IMR-90 (cell line): Measurements from ENCODE around the gene C2orf49. TPM values are rescaled to one million over a fixed set of nuclear protein-coding genes. Genes with fewer than 3 reads are reported as not detected.

Source experiments
- ATAC-seq: fragments of 200-7000 bp; cut with Tn5 transposase; 2 replicates; pipeline ENCODE4 v1.9.1; 2020; ENCODE audit warnings: low read depth, mild to moderate bottlenecking, moderate library complexity
- BruUV-seq: library from RNA; stranded (reverse); fragments of 400-500 nt; replicated peaks from 2 replicates; lab custom pipeline; 2021; lab: Mats Ljungman, UMichigan
- CTCF ChIA-PET: fragments of 300-600 bp; formaldehyde crosslinking; extraction: SDS; loops from one replicate; lab custom pipeline; 2021; ENCODE audit warnings: antibody characterized with exemption; lab: Yijun Ruan, JAX
- POLR2A ChIA-PET: fragments of 300-600 bp; sonication (Branson Sonifier 250); formaldehyde crosslinking; loops from one replicate; lab custom pipeline; 2022; ENCODE audit warnings: antibody characterized with exemption; ENCODE audit not compliant: unreplicated experiment; lab: Charles Lee
- DNase-seq: peaks from one replicate; pipeline ENCODE4 v3.0.0; 2013
- H2AFZ ChIP-seq: replicated peaks from 2 replicates; pipeline ENCODE3; 2013; ENCODE audit warnings: low read length, mild to moderate bottlenecking; ENCODE audit not compliant: poor library complexity
- H2AK5ac ChIP-seq: 2 replicates; pipeline ENCODE4 v1.6.1; 2013; ENCODE audit warnings: low read depth, low read length, inconsistent platforms
- H2AK9ac ChIP-seq: replicated peaks from 2 replicates; pipeline ENCODE3; 2013; ENCODE audit warnings: mild to moderate bottlenecking, low read depth, low read length, moderate library complexity; ENCODE audit not compliant: poor library complexity
- H2BK120ac ChIP-seq: 2 replicates; pipeline ENCODE4 v1.6.1; 2013; ENCODE audit warnings: low read depth, low read length, inconsistent platforms
- H2BK15ac ChIP-seq: 3 replicates; pipeline ENCODE4 v1.6.1; 2013; ENCODE audit warnings: low read depth, low read length, inconsistent platforms
- H2BK20ac ChIP-seq: 2 replicates; pipeline ENCODE4 v1.6.1; 2013; ENCODE audit warnings: low read depth, mild to moderate bottlenecking, inconsistent platforms, low read length, moderate library complexity
- H2BK5ac ChIP-seq: 2 replicates; pipeline ENCODE4 v1.6.1; 2013; ENCODE audit warnings: mild to moderate bottlenecking, low read depth, low read length, inconsistent platforms; ENCODE audit not compliant: poor library complexity, severe bottlenecking
- H3K14ac ChIP-seq: replicated peaks from 2 replicates; pipeline ENCODE4 v1.6.1; 2013; ENCODE audit warnings: low read depth, low read length, inconsistent platforms
- H3K18ac ChIP-seq: 2 replicates; pipeline ENCODE4 v1.6.1; 2013; ENCODE audit warnings: low read depth, low read length, control low read depth
- H3K23ac ChIP-seq: 2 replicates; pipeline ENCODE4 v1.6.1; 2013; ENCODE audit warnings: low read depth, low read length, inconsistent platforms
- H3K27ac ChIP-seq: 2 replicates; pipeline ENCODE4 v1.5.1; 2013; ENCODE audit warnings: mild to moderate bottlenecking, control low read depth, low read length; ENCODE audit not compliant: insufficient read depth
- H3K27me3 ChIP-seq: 2 replicates; pipeline ENCODE4 v1.6.1; 2013; ENCODE audit warnings: low read length; ENCODE audit not compliant: control insufficient read depth, insufficient read depth
- H3K36me3 ChIP-seq: 2 replicates; pipeline ENCODE4 v1.6.1; 2013; ENCODE audit warnings: low read length, mixed read lengths; ENCODE audit not compliant: control insufficient read depth, insufficient read depth
- H3K4ac ChIP-seq: 2 replicates; pipeline ENCODE4 v1.6.1; 2013; ENCODE audit warnings: low read depth, low read length, inconsistent platforms
- H3K4me1 ChIP-seq: 2 replicates; pipeline ENCODE4 v1.6.1; 2013; ENCODE audit warnings: low read length, mixed read lengths; ENCODE audit not compliant: control insufficient read depth, insufficient read depth
- H3K4me2 ChIP-seq: 2 replicates; pipeline ENCODE4 v1.6.1; 2013; ENCODE audit warnings: low read depth, mild to moderate bottlenecking, control low read depth, low read length, moderate library complexity
- H3K4me3 ChIP-seq: 2 replicates; pipeline ENCODE4 v1.5.1; 2013; ENCODE audit warnings: low read depth, mild to moderate bottlenecking, control low read depth, low read length, moderate library complexity; ENCODE audit not compliant: insufficient read depth
- H3K56ac ChIP-seq: 2 replicates; pipeline ENCODE4 v1.6.1; 2013; ENCODE audit warnings: low read length, inconsistent platforms; ENCODE audit not compliant: insufficient read depth; ENCODE audit errors: extremely low read depth
- H3K79me1 ChIP-seq, 2 experiments: 2 replicates each; pipeline ENCODE4 v1.6.1; 2013; ENCODE audit warnings: low read length in 2 of 2, inconsistent platforms in 1 of 2, low read depth in 1 of 2
- H3K9ac ChIP-seq: 2 replicates; pipeline ENCODE4 v1.6.1; 2013; ENCODE audit warnings: low read depth, low read length, control low read depth
- H3K9me1 ChIP-seq: 2 replicates; pipeline ENCODE4 v1.6.1; 2013; ENCODE audit warnings: low read length, inconsistent platforms; ENCODE audit not compliant: insufficient read depth
- H3K9me3 ChIP-seq: 2 replicates; pipeline ENCODE4 v1.6.1; 2013; ENCODE audit warnings: low read length; ENCODE audit not compliant: control insufficient read depth, insufficient read depth
- H4K20me1 ChIP-seq: 2 replicates; pipeline ENCODE4 v1.6.1; 2013; ENCODE audit warnings: low read length, inconsistent platforms; ENCODE audit not compliant: insufficient read depth
- H4K5ac ChIP-seq: 2 replicates; pipeline ENCODE4 v1.6.1; 2013; ENCODE audit warnings: mild to moderate bottlenecking, low read depth, low read length, control low read depth
- H4K8ac ChIP-seq, 2 experiments: 2 replicates each; pipeline ENCODE4 v1.6.1; 2013; ENCODE audit warnings: low read depth in 2 of 2, low read length in 2 of 2, control low read depth in 1 of 2, inconsistent platforms in 1 of 2
- H4K91ac ChIP-seq: 2 replicates; pipeline ENCODE4 v1.6.1; 2013; ENCODE audit warnings: low read depth, low read length, inconsistent platforms; ENCODE audit not compliant: insufficient read depth
- BHLHE40 ChIP-seq: fragments of 150-350 bp; IDR thresholded peaks from 2 replicates; pipeline ENCODE4 v1.6.1; 2016; ENCODE audit warnings: mild to moderate bottlenecking, low read depth, low read length
- CEBPB ChIP-seq: IDR thresholded peaks from 2 replicates; pipeline ENCODE4 v1.6.1; 2012; ENCODE audit warnings: low read depth, low read length, improper control_type of control experiment
- CHD1 ChIP-seq: IDR thresholded peaks from 2 replicates; pipeline ENCODE4 v1.6.1; 2012; ENCODE audit warnings: low read depth, low read length, improper control_type of control experiment
- FOS ChIP-seq: fragments of 150-350 bp; IDR thresholded peaks from 2 replicates; pipeline ENCODE4 v1.6.1; 2016; ENCODE audit warnings: low read depth, low read length
- MAFK ChIP-seq: IDR thresholded peaks from 2 replicates; pipeline ENCODE4 v1.6.1; 2012; ENCODE audit warnings: low read depth, low read length, improper control_type of control experiment
- MAZ ChIP-seq: IDR thresholded peaks from 2 replicates; pipeline ENCODE4 v1.6.1; 2012; ENCODE audit warnings: low read depth, mild to moderate bottlenecking, low read length, improper control_type of control experiment, moderate library complexity, borderline replicate concordance
- MXI1 ChIP-seq: IDR thresholded peaks from 2 replicates; pipeline ENCODE4 v1.6.1; 2012; ENCODE audit warnings: low read depth, mild to moderate bottlenecking, low read length, moderate library complexity, borderline replicate concordance
- NFE2L2 ChIP-seq: fragments of 150-350 bp; IDR thresholded peaks from 2 replicates; pipeline ENCODE4 v1.6.1; 2016; ENCODE audit warnings: low read depth, mild to moderate bottlenecking, low read length
- POLR2A ChIP-seq: IDR thresholded peaks from 2 replicates; pipeline ENCODE4 v1.6.1; 2012; ENCODE audit warnings: mild to moderate bottlenecking, low read depth, low read length
- RAD21 ChIP-seq: IDR thresholded peaks from 2 replicates; pipeline ENCODE4 v1.6.1; 2012; ENCODE audit warnings: low read length, improper control_type of control experiment
- RCOR1 ChIP-seq: IDR thresholded peaks from 2 replicates; pipeline ENCODE4 v1.6.1; 2012; ENCODE audit warnings: mild to moderate bottlenecking, low read length, improper control_type of control experiment; ENCODE audit not compliant: insufficient replicate concordance
- RFX5 ChIP-seq: IDR thresholded peaks from 2 replicates; pipeline ENCODE4 v1.8.0; 2012; ENCODE audit warnings: low read depth, mild to moderate bottlenecking, low read length, moderate library complexity
- SMC3 ChIP-seq: fragments of 150-350 bp; IDR thresholded peaks from 2 replicates; pipeline ENCODE4 v1.6.1; 2016; ENCODE audit warnings: low read depth, mild to moderate bottlenecking, antibody characterized with exemption, low read length, moderate library complexity
- WGBS, 2 experiments: methylation state at CpG; one replicate each; pipeline versions ENCODE4 v1.1.5 to v1.1.7; 2013; ENCODE audit warnings: missing lambda C conversion rate in 2 of 2; ENCODE audit not compliant: insufficient read length in 1 of 2; ENCODE audit errors: extremely low coverage in 2 of 2; 5-methylcytosine and 5-hydroxymethylcytosine counted together
- dilution Hi-C: fragments of 300-500 bp; cut with HindIII; formaldehyde crosslinking; loops from one replicate; pipeline ENCODE4 v1.14.3; 2018; ENCODE audit warnings: low sequenced_read_pairs; ENCODE audit not compliant: unreplicated experiment
- in situ Hi-C: fragments of 300-500 bp; cut with MboI; formaldehyde crosslinking; loops from 3 replicates; pipeline ENCODE4 v1.14.3; 2019; ENCODE audit warnings: low sequenced_read_pairs, inconsistent platforms, mixed read lengths
- intact Hi-C: fragments of 100-400 bp; cut with micrococcal nuclease; formaldehyde crosslinking; loops from 2 replicates; pipeline ENCODE4 v1.10.0; 2022
- polyA plus RNA-seq, 3 experiments: library from polyadenylated mRNA; depleted of rRNA; stranded (reverse); fragments of >200 nt; gene quantifications; 2 replicates each; pipeline ENCODE4 v1.2.3, GENCODE V29; 2012; ENCODE audit warnings: low replicate concordance in 1 of 3
- total RNA-seq: library from RNA; depleted of rRNA; stranded (reverse); fragments of >200 nt; gene quantifications from 2 replicates; pipeline ENCODE4 v1.2.3, GENCODE V29; 2012
- TF ChIP-seq, protein P1 (sequence below): fragments of 150-350 bp; IDR thresholded peaks from 2 replicates; pipeline ENCODE4 v1.6.1; 2017; ENCODE audit warnings: mild to moderate bottlenecking, antibody characterized with exemption, low read length, low read depth
- TF ChIP-seq, protein P2 (sequence below): fragments of 150-350 bp; IDR thresholded peaks from 2 replicates; pipeline ENCODE4 v1.6.1; 2016; ENCODE audit warnings: low read depth, mild to moderate bottlenecking, low read length, moderate library complexity, borderline replicate concordance
- TF ChIP-seq, protein P3 (sequence below): conservative IDR thresholded peaks from 2 replicates; pipeline ENCODE4 v1.5.1; 2012; ENCODE audit warnings: mild to moderate bottlenecking, low read depth, low read length, improper control_type of control experiment

C2orf49 gene
- total and polyA plus RNA-seq, 2 of the 4 experiments (the other 2 are of a cell fraction) = 3.8 to 8.5 TPM

DNA sequence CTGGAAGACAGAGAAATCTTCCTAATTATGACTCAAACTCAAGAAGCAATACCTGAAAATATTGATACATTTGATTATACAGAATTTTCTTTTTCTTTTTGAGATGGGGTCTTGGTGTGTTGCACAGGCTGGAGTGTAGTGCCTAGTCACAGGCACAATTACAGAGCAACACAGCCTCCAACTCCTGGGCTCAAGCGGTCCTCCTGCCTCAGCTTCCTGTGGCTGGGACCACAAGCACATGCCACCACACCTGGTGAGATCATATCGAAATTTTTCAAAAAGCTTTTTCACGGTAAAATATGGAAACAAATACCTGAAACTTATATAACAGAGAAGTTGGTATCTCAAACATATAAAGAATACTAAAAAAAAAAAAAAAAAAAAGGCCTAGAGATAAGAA lies 35.7 kb upstream of the C2orf49 start:
- Histone ChIP-seq H3K18ac (no peak overlapping the region), H3K23ac (no peak overlapping the region), H2BK120ac (no peak overlapping the region), H3K14ac (no peak overlapping the region), H2BK15ac (no peak overlapping the region), H3K4ac (no peak overlapping the region), H3K27ac (no peak overlapping the region), H4K91ac (no peak overlapping the region), H3K56ac (no peak overlapping the region), H3K9me1 (0 out of 2 replicates have a peak, but pooled peaks cover 7% of the 10 kb centered on the region), H3K9me3 (no peaks in the 10 kb centered on the region), H2BK5ac (no peak overlapping the region), H3K79me1 (peaks cover 6 to 29% of the 10 kb centered on the region in 2 experiments; a peak in 3 of 4 replicates), H2BK20ac (no peak overlapping the region), H2AFZ (no peak overlapping the region), H4K5ac (no peak overlapping the region), H2AK9ac (no peak overlapping the region), H3K4me2 (no peak overlapping the region), H3K27me3 (no peaks in the 10 kb centered on the region), H3K36me3 (peaks cover 7% of the 10 kb centered on the region), H4K20me1 (peaks cover 8% of the 10 kb centered on the region; the same call in 1 of the 2 replicates), H3K9ac (no peak overlapping the region), H2AK5ac (no peak overlapping the region), H4K8ac (no peak overlapping the region), H3K4me3 (no peak overlapping the region), H3K4me1 (no peaks in the 10 kb centered on the region; the same call in 1 of the 2 replicates)
- ATAC-seq (no peak), DNase-seq (no peak)
- in situ Hi-C loops = no loop called here
- POLR2A ChIA-PET = no interaction called here
- TF ChIP-seq CEBPB (no peak), BHLHE40 (no peak), RCOR1 (no peak), MAFK (no peak), MXI1 (no peak), RAD21 (no peak), SMC3 (no peak), RFX5 (no peak), NFE2L2 (no peak), CHD1 (no peak), POLR2A (no peak), MAZ (no peak), FOS (no peak)
- TF ChIP-seq, protein P1, sequence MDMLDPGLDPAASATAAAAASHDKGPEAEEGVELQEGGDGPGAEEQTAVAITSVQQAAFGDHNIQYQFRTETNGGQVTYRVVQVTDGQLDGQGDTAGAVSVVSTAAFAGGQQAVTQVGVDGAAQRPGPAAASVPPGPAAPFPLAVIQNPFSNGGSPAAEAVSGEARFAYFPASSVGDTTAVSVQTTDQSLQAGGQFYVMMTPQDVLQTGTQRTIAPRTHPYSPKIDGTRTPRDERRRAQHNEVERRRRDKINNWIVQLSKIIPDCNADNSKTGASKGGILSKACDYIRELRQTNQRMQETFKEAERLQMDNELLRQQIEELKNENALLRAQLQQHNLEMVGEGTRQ = no peak
- TF ChIP-seq, protein P2, sequence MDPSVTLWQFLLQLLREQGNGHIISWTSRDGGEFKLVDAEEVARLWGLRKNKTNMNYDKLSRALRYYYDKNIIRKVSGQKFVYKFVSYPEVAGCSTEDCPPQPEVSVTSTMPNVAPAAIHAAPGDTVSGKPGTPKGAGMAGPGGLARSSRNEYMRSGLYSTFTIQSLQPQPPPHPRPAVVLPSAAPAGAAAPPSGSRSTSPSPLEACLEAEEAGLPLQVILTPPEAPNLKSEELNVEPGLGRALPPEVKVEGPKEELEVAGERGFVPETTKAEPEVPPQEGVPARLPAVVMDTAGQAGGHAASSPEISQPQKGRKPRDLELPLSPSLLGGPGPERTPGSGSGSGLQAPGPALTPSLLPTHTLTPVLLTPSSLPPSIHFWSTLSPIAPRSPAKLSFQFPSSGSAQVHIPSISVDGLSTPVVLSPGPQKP = no peak
- TF ChIP-seq, protein P3, sequence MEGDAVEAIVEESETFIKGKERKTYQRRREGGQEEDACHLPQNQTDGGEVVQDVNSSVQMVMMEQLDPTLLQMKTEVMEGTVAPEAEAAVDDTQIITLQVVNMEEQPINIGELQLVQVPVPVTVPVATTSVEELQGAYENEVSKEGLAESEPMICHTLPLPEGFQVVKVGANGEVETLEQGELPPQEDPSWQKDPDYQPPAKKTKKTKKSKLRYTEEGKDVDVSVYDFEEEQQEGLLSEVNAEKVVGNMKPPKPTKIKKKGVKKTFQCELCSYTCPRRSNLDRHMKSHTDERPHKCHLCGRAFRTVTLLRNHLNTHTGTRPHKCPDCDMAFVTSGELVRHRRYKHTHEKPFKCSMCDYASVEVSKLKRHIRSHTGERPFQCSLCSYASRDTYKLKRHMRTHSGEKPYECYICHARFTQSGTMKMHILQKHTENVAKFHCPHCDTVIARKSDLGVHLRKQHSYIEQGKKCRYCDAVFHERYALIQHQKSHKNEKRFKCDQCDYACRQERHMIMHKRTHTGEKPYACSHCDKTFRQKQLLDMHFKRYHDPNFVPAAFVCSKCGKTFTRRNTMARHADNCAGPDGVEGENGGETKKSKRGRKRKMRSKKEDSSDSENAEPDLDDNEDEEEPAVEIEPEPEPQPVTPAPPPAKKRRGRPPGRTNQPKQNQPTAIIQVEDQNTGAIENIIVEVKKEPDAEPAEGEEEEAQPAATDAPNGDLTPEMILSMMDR = no peak
- WGBS, 2 experiments = no CpG with 5 or more reads among the region's 3 CpGs
- dilution Hi-C loops = no loop called here
- intact Hi-C loops = no loop called here
- CTCF ChIA-PET = no interaction called here
- BruUV-seq = no TSS peak
